ENCODE data around the gene GP5. TPM values are rescaled to one million over a fixed set of nuclear protein-coding genes. Genes with fewer than 3 reads are reported as not detected.

The GP5 gene
- total RNA-seq, 1 experiment from 2014 or later, result not detected

DNA sequence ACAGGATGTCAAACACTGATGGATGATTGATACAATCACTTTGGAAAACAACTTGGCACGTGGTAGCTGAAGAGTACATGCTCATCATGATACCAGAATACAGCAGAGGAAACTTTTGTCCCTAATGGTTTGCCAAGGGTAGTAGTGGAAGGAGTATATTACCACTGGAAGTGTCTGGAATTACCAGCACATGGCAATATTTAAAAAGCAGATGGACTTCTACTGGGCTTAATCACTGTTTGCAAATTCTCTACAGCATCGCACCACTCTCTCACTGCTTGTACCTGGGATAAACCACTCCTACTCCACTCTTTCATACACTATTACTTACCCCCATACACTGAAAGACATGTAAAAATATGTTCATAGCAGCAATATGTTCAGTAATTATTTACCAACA, 19.6 kb upstream of the GP5 start:
- ChIA-PET CTCF (no interaction called here), POLR2A (ENCODE audit: unreplicated experiment) (no interaction called here)
- H2AFZ ChIP-seq, result no peak overlapping the region
- H3F3A ChIP-seq (ENCODE audit: insufficient read depth, low read depth), result peaks cover 77% of the 10 kb centered on the region
- intact Hi-C loops (cut with micrococcal nuclease; ENCODE audit: unreplicated experiment), result no loop called here
- no peak for DNase-seq
- no peaks in the 10 kb centered on the region for H3K4me1 ChIP-seq (replicated peaks; ENCODE audit: insufficient read depth)
- no peak overlapping the region for H3K27ac ChIP-seq
- no peaks in the 10 kb centered on the region for H3K9me2 ChIP-seq (ENCODE audit: insufficient read depth)
- peaks cover 26% of the 10 kb centered on the region; the same call in 1 of the 2 replicates for H4K20me1 ChIP-seq (ENCODE audit: insufficient read depth)
- H3K36me3 ChIP-seq (ENCODE audit: low read depth), result peaks cover 44% of the 10 kb centered on the region
- TF ChIP-seq, protein P1, sequence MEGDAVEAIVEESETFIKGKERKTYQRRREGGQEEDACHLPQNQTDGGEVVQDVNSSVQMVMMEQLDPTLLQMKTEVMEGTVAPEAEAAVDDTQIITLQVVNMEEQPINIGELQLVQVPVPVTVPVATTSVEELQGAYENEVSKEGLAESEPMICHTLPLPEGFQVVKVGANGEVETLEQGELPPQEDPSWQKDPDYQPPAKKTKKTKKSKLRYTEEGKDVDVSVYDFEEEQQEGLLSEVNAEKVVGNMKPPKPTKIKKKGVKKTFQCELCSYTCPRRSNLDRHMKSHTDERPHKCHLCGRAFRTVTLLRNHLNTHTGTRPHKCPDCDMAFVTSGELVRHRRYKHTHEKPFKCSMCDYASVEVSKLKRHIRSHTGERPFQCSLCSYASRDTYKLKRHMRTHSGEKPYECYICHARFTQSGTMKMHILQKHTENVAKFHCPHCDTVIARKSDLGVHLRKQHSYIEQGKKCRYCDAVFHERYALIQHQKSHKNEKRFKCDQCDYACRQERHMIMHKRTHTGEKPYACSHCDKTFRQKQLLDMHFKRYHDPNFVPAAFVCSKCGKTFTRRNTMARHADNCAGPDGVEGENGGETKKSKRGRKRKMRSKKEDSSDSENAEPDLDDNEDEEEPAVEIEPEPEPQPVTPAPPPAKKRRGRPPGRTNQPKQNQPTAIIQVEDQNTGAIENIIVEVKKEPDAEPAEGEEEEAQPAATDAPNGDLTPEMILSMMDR (conservative IDR thresholded peaks at IDR 0.05), result no peak
- no peak for TF ChIP-seq EZH2 (IDR thresholded peaks at IDR 0.05; ENCODE audit: low read depth)
- no TSS peak for BruUV-seq (replicated peaks)
- H3K4me2 ChIP-seq, result no peak overlapping the region
- H3K4me3 ChIP-seq, result no peak overlapping the region
- no peaks in the 10 kb centered on the region for H3K79me2 ChIP-seq (ENCODE audit: low read depth)
- no peaks in the 10 kb centered on the region for H3K9me3 ChIP-seq (ENCODE audit: insufficient read depth, low read depth)
- H3K27me3 ChIP-seq (ENCODE audit: insufficient read depth, low read depth), result no peaks in the 10 kb centered on the region

DNA sequence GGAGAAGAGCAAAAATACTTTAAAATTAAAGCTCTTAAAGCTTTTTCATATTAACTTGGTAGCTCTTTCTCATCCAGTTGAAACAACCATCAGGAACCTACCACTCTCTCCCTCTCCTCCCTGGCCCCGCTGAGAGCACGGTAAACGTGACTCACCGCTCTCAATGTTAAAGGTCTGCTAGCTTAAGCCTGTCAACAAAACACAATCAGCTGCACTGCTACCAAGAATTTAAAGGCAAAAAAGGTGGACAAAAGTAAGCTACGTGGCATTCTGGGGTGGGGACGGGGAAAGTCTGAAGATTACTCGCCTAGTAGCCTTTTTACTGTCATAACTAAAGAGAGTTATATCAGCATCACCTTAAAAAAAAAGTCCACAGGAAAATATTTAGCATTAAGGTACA, 8.4 kb upstream of the GP5 start:
- H3K4me1 ChIP-seq (replicated peaks; ENCODE audit: insufficient read depth), result no peaks in the 10 kb centered on the region
- intact Hi-C loops (cut with micrococcal nuclease; ENCODE audit: unreplicated experiment), result no loop called here

DNA sequence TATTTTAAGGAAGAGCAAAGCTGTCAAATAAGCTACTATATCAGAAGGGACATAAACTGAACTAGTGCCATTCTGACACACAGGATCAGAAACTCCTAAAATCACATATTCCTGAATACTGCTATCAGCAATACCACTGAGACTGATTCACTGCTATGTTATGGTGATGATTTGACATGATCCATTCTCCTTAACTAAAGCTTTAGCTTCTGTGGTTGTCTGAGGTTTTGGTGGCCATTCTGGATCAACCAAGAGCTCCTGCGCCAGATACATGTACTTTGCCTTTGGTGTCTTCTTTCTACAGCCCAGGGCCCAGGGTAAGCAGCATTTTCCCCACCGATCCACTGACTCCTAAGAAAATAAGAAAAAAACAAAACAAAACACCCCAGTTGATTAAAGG, 6.7 kb upstream of the GP5 start:
- H3K36me3 ChIP-seq (ENCODE audit: low read depth), result peaks cover 36% of the 10 kb centered on the region
- POLR2A ChIA-PET (ENCODE audit: unreplicated experiment), result no interaction called here

More for the DNA sequence above, 8.4 kb upstream of the GP5 start:
- CTCF ChIA-PET, result no interaction called here
- no peak overlapping the region for H3K4me3 ChIP-seq
- peaks cover 7% of the 10 kb centered on the region for H4K20me1 ChIP-seq (ENCODE audit: insufficient read depth)
- no peaks in the 10 kb centered on the region for H3K9me3 ChIP-seq (ENCODE audit: insufficient read depth, low read depth)
- POLR2A ChIA-PET (ENCODE audit: unreplicated experiment), result interaction anchor here (0.6 to 0.7 kb wide), 4 partner anchors 185 to 1748 kb away, joined by 3 to 7 read pairs (median 4); no protein-coding TSS in a partner anchor
- no peak for DNase-seq
- peaks cover 46% of the 10 kb centered on the region for H3K36me3 ChIP-seq (ENCODE audit: low read depth)
- no peaks in the 10 kb centered on the region for H3K27me3 ChIP-seq (ENCODE audit: insufficient read depth, low read depth)
- no peak overlapping the region for H3K27ac ChIP-seq
- no peak overlapping the region for H2AFZ ChIP-seq
- no peaks in the 10 kb centered on the region for H3K9me2 ChIP-seq (ENCODE audit: insufficient read depth)
- H3F3A ChIP-seq (ENCODE audit: insufficient read depth, low read depth), result peaks cover 84% of the 10 kb centered on the region
- H3K4me2 ChIP-seq, result no peak overlapping the region
- TF ChIP-seq, protein P1 (conservative IDR thresholded peaks at IDR 0.05), result no peak
- no peaks in the 10 kb centered on the region; the same call in 1 of the 2 replicates for H3K79me2 ChIP-seq (ENCODE audit: low read depth)
- BruUV-seq (replicated peaks), result no TSS peak

More for the DNA sequence above, 6.7 kb upstream of the GP5 start:
- Histone ChIP-seq H3K4me2 (no peak overlapping the region), H3K27ac (no peak overlapping the region), H3K4me3 (no peak overlapping the region), H3F3A (ENCODE audit: insufficient read depth, low read depth) (peaks cover 82% of the 10 kb centered on the region), H3K27me3 (ENCODE audit: insufficient read depth, low read depth) (no peaks in the 10 kb centered on the region), H3K4me1 (replicated peaks; ENCODE audit: insufficient read depth) (no peaks in the 10 kb centered on the region), H3K9me2 (ENCODE audit: insufficient read depth) (no peaks in the 10 kb centered on the region), H4K20me1 (ENCODE audit: insufficient read depth) (peaks cover 7% of the 10 kb centered on the region), H3K9me3 (ENCODE audit: insufficient read depth, low read depth) (no peaks in the 10 kb centered on the region), H2AFZ (no peak overlapping the region), H3K79me2 (ENCODE audit: low read depth) (no peaks in the 10 kb centered on the region; the same call in 1 of the 2 replicates)
- no TSS peak for BruUV-seq (replicated peaks)
- intact Hi-C loops (cut with micrococcal nuclease; ENCODE audit: unreplicated experiment), result no loop called here
- TF ChIP-seq, protein P1 (conservative IDR thresholded peaks at IDR 0.05), result no peak
- TF ChIP-seq EZH2 (IDR thresholded peaks at IDR 0.05; ENCODE audit: low read depth), result no peak
- DNase-seq, result no peak
- CTCF ChIA-PET, result interaction anchor here (1.3 kb wide), 1 partner anchor 11 kb away, joined by 3 read pairs; no protein-coding TSS in a partner anchor
